Left kidney (tissue), 2 donors: ENCODE measurements around the gene OPCML. TPM values are rescaled to one million over a fixed set of nuclear protein-coding genes. Genes with fewer than 3 reads are reported as not detected.

Source experiments
- DNase-seq: peaks from one replicate; pipeline ENCODE4 v3.0.0-alpha.2; 2013
- polyA plus RNA-seq: library from polyadenylated mRNA; unstranded; fragments of 120-200 nt; gene quantifications from one replicate; pipeline ENCODE4 v1.2.1, GENCODE V29; 2013; ENCODE audit not compliant: insufficient read length

Gene OPCML
- polyA plus RNA-seq, 1 donor, result 13.9 TPM

GRCh38 chr11:132601875-132602274 is 930.4 kb downstream of the OPCML start:
- DNase-seq, result no peak

- DNase-seq, result no peak
Measured at GRCh38 chr11:132595711-132596134, 936.6 kb downstream of the OPCML start.

DNA sequence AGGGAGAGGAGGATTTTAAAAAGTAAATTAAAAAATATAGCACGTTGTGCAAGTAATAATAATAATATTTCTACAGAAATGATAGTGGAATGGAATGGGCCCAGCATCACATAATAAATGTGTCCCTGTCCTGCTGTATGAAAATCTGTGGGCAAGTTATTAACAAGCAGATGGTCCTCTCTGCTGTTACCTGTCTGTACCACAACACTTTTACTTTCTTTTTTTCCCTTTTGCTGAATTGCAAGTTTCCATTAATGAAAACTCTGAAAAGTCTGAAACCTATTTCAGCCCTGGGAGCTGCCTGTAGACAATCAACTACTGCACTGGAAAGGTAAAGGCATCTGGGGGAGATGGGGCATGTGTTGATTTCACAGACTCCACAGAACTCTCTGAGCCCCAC is 937.1 kb downstream of the OPCML start:
- no peak for DNase-seq

DNA sequence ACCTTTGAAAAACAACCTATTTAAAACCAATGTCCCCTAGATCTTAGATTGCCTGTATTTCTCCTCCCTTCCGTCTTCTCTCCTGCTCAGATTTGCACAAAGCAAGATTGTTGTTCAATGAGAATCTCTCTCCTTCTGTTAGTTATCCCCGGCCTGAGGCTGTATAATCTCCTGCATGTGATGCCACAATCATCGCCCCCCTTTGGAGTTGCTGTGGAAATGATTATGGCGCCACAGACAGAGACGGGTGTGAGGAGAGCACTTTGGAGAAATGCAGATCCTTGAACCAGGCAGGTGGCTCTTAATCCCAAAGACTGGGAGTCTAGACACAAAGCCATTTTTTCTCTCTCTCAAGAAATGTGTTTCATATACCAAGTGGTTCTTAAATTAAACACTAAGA is 941.3 kb downstream of the OPCML start:
- no peak for DNase-seq

DNA sequence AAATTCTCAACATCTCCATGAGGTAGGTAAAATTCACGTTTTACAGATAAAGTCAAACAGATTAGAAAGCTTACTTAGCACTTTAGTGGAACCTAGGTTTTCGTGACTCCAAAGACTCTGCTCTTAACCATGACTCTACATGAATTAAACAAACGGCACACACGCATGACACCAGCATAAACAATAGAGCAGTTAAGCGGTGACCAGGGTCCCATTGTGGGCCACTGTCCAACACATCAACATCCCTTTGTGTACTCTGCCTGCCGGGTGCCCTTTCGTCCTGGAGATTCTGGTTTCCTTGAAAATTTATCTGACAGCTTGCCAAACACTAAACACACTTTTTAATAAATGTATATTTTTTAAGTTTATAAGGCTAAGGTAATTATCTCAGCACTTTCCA is 941.7 kb downstream of the OPCML start:
- no peak for DNase-seq

DNA sequence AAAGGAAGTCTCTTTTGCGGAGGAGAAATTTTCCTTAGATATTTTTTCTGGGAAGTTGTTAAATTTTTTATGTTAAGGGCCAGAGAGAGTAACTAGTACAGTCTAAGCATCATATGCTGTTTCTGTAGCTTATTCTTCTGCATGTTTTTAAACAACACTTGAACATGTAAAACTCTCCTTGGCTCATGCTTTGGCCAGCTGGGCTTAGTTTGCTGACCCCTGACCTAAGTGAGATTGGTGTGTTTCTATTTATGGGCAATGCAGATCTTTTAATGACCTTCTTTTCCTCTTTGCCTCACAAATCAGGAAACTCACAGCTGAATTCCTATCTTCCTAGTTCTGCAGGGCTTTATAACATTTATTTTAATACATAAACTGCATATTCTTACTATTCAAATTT is 942.5 kb downstream of the OPCML start:
- no peak for DNase-seq

- DNase-seq, result no peak
Measured at GRCh38 chr11:132588366-132588765, 943.9 kb downstream of the OPCML start.

- no peak for DNase-seq
Measured at GRCh38 chr11:132587716-132588115, 944.6 kb downstream of the OPCML start.

- no peak for DNase-seq
Measured at GRCh38 chr11:132586801-132587200, 945.5 kb downstream of the OPCML start.

- no peak for DNase-seq
Measured at GRCh38 chr11:132579634-132580327, 952.5 kb downstream of the OPCML start.

DNA sequence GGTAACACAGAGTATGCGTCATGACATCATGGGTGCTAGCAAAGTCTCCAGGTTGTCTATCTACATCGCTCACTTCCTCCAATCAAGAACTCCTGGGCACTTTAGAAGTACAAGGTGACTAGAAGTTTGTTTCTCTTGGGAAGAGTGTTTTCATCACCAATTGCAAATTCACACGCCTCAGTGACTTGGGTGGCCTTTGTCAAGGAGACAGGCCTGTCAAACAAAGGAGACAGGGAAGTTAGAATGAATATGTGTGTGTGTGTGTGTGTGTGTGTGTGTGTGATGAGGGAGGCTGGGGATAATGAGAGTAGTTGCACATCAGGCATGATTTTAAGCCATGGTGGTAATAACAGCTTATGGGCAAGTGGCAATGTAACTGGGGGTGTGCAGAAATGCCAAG is 953.2 kb downstream of the OPCML start:
- DNase-seq, result no peak

DNA sequence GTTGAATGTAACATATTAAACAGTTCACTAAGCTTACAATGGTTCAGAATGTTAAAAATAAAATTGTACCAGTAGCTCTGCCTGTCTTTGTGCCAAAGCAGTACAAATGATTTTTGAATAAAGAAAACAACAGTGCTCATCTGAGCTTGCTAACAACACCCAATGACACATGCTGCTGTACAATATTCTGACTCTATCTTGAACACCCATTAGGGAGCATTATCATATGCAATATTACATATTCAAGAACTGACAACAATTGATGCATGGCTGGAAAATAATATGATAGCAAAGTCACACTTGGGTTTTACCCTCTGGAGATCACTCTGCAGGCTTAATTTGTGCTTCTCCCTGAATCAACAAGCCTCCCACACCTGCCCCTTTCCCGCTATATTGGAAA is 953.7 kb downstream of the OPCML start:
- no peak for DNase-seq

DNA sequence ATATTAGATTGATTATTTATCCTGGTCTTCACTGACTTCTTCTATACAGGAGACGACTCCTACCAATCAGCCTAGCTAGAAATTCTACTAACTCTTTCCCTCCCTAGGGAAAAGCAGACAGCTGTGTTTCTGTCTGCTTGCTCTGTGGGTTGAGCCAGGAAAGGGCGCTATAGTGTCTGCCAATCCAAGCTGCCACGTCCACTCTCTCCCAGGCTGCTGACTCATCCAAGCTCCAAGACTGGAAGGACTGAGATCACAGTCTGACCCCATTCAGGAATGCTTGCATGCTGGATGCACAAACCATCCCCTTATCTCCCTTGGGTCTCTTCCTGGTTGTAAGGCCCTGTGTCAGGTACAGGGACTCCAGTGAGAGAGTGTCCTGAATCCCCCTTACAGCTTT is 955.6 kb downstream of the OPCML start:
- DNase-seq, result no peak

GRCh38 chr11:132564091-132564885 is 968.0 kb downstream of the OPCML start:
- DNase-seq, result no peak

GRCh38 chr11:132563050-132563449 is 969.3 kb downstream of the OPCML start:
- no peak for DNase-seq

- DNase-seq, result no peak
Measured at GRCh38 chr11:132561937-132562336, 970.4 kb downstream of the OPCML start.

DNA sequence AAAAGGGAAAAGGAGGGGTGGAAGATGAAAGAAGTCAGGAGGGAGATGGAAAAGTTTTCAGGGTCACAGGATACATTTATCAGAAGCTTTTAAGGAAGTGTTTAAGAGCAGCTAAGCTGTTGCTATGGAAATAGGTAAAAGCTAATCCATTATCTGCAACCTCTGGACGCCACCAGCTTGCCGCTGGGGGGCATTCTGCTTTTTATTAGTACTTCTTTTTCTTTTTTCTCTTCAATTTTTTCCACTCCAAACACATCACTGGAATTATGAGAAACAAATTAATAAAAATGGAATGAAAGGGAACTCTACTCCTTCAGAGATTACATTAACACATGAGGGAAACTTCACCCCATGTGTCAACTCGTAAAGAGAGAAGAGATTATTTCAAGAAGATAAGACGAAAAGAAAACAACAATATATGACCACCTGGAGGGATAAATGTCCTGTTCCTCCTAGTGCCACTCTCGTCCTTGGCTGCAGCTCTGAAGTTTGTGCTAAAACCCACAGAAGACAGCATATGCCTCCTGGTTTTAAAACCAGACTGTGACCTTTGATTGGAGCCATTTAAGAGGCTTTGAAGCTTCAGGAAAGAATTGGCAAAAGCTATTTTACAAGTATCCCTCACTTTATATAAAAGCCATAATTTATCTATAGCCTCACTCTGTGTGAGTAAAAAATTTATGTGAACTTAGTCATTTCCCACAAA is 972.8 kb downstream of the OPCML start:
- no peak for DNase-seq

- DNase-seq, result no peak
Measured at GRCh38 chr11:132556316-132556715, 976.0 kb downstream of the OPCML start.

DNA sequence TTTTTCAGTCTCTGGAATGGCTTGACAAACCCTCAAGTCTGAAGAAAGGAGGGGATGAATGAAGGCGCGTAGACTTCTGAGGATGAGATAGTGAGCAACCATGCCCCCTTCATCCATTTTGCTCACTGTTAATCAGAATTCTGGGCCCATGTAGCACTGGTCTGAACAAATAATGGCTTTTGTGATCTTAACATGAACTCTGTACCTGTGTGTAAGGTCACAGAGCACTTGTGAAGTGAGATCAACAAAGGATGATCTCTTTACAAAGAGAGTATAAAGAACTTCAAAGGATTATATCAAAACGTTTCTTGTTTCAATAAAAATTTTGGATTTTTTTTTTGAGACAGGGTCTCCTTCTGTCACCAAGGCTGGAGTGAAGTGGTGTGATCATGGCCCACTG is 976.7 kb downstream of the OPCML start:
- no peak for DNase-seq

- no peak for DNase-seq
Measured at GRCh38 chr11:132551016-132551415, 981.3 kb downstream of the OPCML start.

- peak; percentile 38 for DNase-seq
Measured at GRCh38 chr11:132549561-132549960, 982.7 kb downstream of the OPCML start.

DNA sequence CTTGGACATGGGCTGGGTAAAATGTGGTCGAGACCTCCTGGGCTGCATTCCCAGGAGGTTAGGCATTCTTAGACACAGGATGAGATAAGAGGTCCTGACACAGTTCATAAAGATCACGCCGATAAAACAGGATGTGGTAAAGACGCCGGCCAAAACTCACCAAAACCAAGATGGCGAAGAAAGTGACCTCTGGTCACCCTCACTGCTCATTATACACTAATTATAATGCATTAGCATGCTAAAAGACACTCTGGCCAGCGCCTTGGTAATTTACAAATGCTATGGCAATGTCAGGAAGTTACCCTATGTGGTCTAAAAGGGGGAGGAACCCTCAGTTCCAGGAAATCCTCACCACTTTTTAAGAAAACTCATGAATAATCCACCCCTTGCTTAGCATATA is 983.3 kb downstream of the OPCML start:
- no peak for DNase-seq

GRCh38 chr11:132544007-132544406 is 988.3 kb downstream of the OPCML start:
- no peak for DNase-seq
